OCI-LY7 (cell line): ENCODE data around the gene PPP1R12C. TPM values are rescaled to one million over a fixed set of nuclear protein-coding genes. Genes with fewer than 3 reads are reported as not detected.

ENCODE experiments used
- BruUV-seq: library from RNA; stranded (reverse); fragments of 400-500 nt; replicated peaks from 2 replicates; lab custom pipeline; 2021; lab: Mats Ljungman, UMichigan
- CTCF ChIA-PET: fragments of 300-600 bp; sonication (Branson Sonifier 250); formaldehyde crosslinking; loops from one replicate; lab custom pipeline; 2022; ENCODE audit warnings: antibody characterized with exemption; ENCODE audit not compliant: unreplicated experiment; lab: Charles Lee
- POLR2A ChIA-PET: fragments of 300-600 bp; sonication (Branson Sonifier 250); formaldehyde crosslinking; loops from one replicate; lab custom pipeline; 2022; ENCODE audit warnings: antibody characterized with exemption; lab: Charles Lee
- DNase-seq: peaks from one replicate; pipeline ENCODE4 v3.0.0-alpha.2; 2015; ENCODE audit warnings: low spot score
- H2AFZ ChIP-seq: fragments of 200-600 bp; sonication (generic), shearing (Covaris generic); 2 replicates; pipeline ENCODE4 v1.6.1; 2014; ENCODE audit warnings: mild to moderate bottlenecking, antibody characterized with exemption, low read length, moderate library complexity
- H3K27ac ChIP-seq: fragments of 200-600 bp; sonication (generic); 2 replicates; pipeline ENCODE4 v1.5.1; 2014; ENCODE audit warnings: mixed run types, low read depth, mild to moderate bottlenecking, moderate library complexity, low read length, inconsistent platforms; ENCODE audit not compliant: poor library complexity, severe bottlenecking
- H3K36me3 ChIP-seq: fragments of 200-600 bp; sonication (generic); 2 replicates; pipeline ENCODE4 v1.6.1; 2014; ENCODE audit warnings: mild to moderate bottlenecking, antibody characterized with exemption, low read length, moderate library complexity, mixed read lengths; ENCODE audit not compliant: insufficient read depth
- H3K4me1 ChIP-seq: fragments of 200-600 bp; sonication (generic); 2 replicates; pipeline ENCODE4 v1.5.1; 2014; ENCODE audit warnings: mild to moderate bottlenecking, low read length; ENCODE audit not compliant: insufficient read depth, poor library complexity, severe bottlenecking
- H3K4me2 ChIP-seq: fragments of 200-600 bp; sonication (generic); 2 replicates; pipeline ENCODE4 v1.6.1; 2014; ENCODE audit warnings: mild to moderate bottlenecking, low read length
- H3K4me3 ChIP-seq: fragments of 200-600 bp; sonication (generic); 2 replicates; pipeline ENCODE4 v1.5.1; 2014; ENCODE audit warnings: mild to moderate bottlenecking, low read depth, low read length; ENCODE audit not compliant: poor library complexity, severe bottlenecking
- H3K79me2 ChIP-seq: fragments of 200-600 bp; sonication (generic); 2 replicates; pipeline ENCODE4 v1.6.1; 2016; ENCODE audit warnings: low read depth, mild to moderate bottlenecking, low read length, moderate library complexity, mixed read lengths; ENCODE audit not compliant: insufficient read depth
- H3K9me2 ChIP-seq: fragments of 200-600 bp; sonication (generic); 2 replicates; pipeline ENCODE4 v1.6.1; 2016; ENCODE audit warnings: mild to moderate bottlenecking, low read length, mixed read lengths; ENCODE audit not compliant: insufficient read depth
- H3K9me3 ChIP-seq: fragments of 200-600 bp; sonication (generic); 2 replicates; pipeline ENCODE4 v1.6.1; 2014; ENCODE audit warnings: mild to moderate bottlenecking, mixed run types, low read length, mixed read lengths
- H4K20me1 ChIP-seq: fragments of 200-600 bp; sonication (generic); 2 replicates; pipeline ENCODE4 v1.6.1; 2014; ENCODE audit warnings: mild to moderate bottlenecking, antibody characterized with exemption, low read length, moderate library complexity, mixed read lengths; ENCODE audit not compliant: insufficient read depth
- CTCF ChIP-seq: fragments of 200-600 bp; sonication (generic); conservative IDR thresholded peaks from 2 replicates; pipeline ENCODE4 v1.5.1; 2014; ENCODE audit warnings: mild to moderate bottlenecking, antibody characterized with exemption, low read length, moderate library complexity, mixed read lengths
- EZH2phosphoT487 ChIP-seq: fragments of 200-600 bp; sonication (generic); IDR thresholded peaks from 2 replicates; pipeline ENCODE4 v1.6.1; 2018; ENCODE audit warnings: low read depth, borderline replicate concordance, mild to moderate bottlenecking, mixed run types, antibody characterized with exemption, low read length, moderate library complexity, mixed read lengths
- intact Hi-C: fragments of 100-400 bp; cut with micrococcal nuclease; formaldehyde crosslinking; loops from one replicate; pipeline ENCODE4 v1.10.0; 2022; ENCODE audit not compliant: unreplicated experiment
- total RNA-seq, 2 experiments: library from RNA; depleted of rRNA in 1 of 2; stranded (reverse); fragments of >200 nt in 1 of 2; shearing (Covaris generic) in 1 of 2; gene quantifications; 2 replicates each; pipeline ENCODE4 v1.2.3, GENCODE V29; 2014 to 2022

PPP1R12C gene
- total RNA-seq, 2 experiments from 2014 or later, result 177 to 211 TPM

- Histone ChIP-seq H3K36me3 (peaks cover 31% of the 10 kb centered on the region), H4K20me1 (peaks cover 18% of the 10 kb centered on the region), H3K4me1 (peaks cover 67% of the 10 kb centered on the region), H3K4me2 (peak overlapping the region; percentile 96), H3K4me3 (peak overlapping the region; percentile 86), H3K9me3 (no peaks in the 10 kb centered on the region), H3K79me2 (peaks cover 68% of the 10 kb centered on the region), H3K9me2 (no peaks in the 10 kb centered on the region), H3K27ac (peak overlapping the region; percentile 84), H2AFZ (no peak overlapping the region)
- peak; percentile 69 for DNase-seq
- BruUV-seq, result no TSS peak
- intact Hi-C loops, result no loop called here
- CTCF ChIA-PET, result no interaction called here
- TF ChIP-seq EZH2phosphoT487 (no peak), CTCF (0 out of 2 replicates have a peak, but pooled peaks have one; percentile 10)
- POLR2A ChIA-PET, result interaction anchor here (0.5 to 0.7 kb wide), 3 partner anchors 28 to 746 kb away, joined by 3 to 8 read pairs (median 4); partner anchors contain the start of gene RDH13
Observed at GRCh38 chr19:55116232-55116858, 1.1 kb downstream of the PPP1R12C start.

- no peak overlapping the region for H2AFZ ChIP-seq
- peaks cover 38% of the 10 kb centered on the region for H3K36me3 ChIP-seq
- TF ChIP-seq EZH2phosphoT487 (no peak), CTCF (no peak)
- H3K9me3 ChIP-seq, result no peaks in the 10 kb centered on the region
- peaks cover 19% of the 10 kb centered on the region for H4K20me1 ChIP-seq
- ChIA-PET CTCF (no interaction called here), POLR2A (no interaction called here)
- BruUV-seq, result no TSS peak
- peak overlapping the region; percentile 96 for H3K4me2 ChIP-seq
- peaks cover 71% of the 10 kb centered on the region for H3K79me2 ChIP-seq
- peak overlapping the region; percentile 86 for H3K4me3 ChIP-seq
- no peak for DNase-seq
- peaks cover 60% of the 10 kb centered on the region for H3K4me1 ChIP-seq
- H3K9me2 ChIP-seq, result no peaks in the 10 kb centered on the region
- intact Hi-C loops, result no loop called here
- peak overlapping the region; percentile 84 for H3K27ac ChIP-seq
Observed at GRCh38 chr19:55115446-55116065, 1.9 kb downstream of the PPP1R12C start.
